A549 (cell line): ENCODE data around the gene CTNNA1.

Experiments used
- BHLHE40 ChIP-seq: IDR thresholded peaks from 2 replicates; pipeline ENCODE4 v1.6.1; 2012; ENCODE audit warnings: low read depth, low read length, inconsistent platforms
- CEBPB ChIP-seq, 2 experiments: fragments of >200 bp in 1 of 2; sonication (Bioruptor Twin) in 1 of 2; formaldehyde crosslinking in 1 of 2; IDR thresholded peaks; 2 replicates each; pipeline ENCODE4 v1.6.1; 2012 to 2016
- CTCF ChIP-seq: fragments of >200 bp; sonication (Bioruptor Twin); formaldehyde crosslinking; IDR thresholded peaks from 3 replicates; pipeline ENCODE4 v1.5.1; 2016
- MAFK ChIP-seq: fragments of 450-650 bp; IDR thresholded peaks from 2 replicates; pipeline ENCODE4 v1.6.1; 2014; ENCODE audit not compliant: partially characterized antibody
- POLR2A ChIP-seq: IDR thresholded peaks from 2 replicates; pipeline ENCODE4 v1.6.1; 2012; ENCODE audit warnings: mild to moderate bottlenecking, low read length
- RAD21 ChIP-seq, 2 experiments: fragments of >200 bp in 1 of 2; sonication (Bioruptor Twin) in 1 of 2; formaldehyde crosslinking in 1 of 2; IDR thresholded peaks in 1 of 2; conservative IDR thresholded peaks in 1 of 2; 2 replicates in 1 of 2; 3 replicates in 1 of 2; pipeline ENCODE4 v1.6.1; 2012 to 2018; ENCODE audit warnings: inconsistent platforms in 1 of 2
- TF ChIP-seq, protein P1 (sequence below): fragments of 200-600 bp; sonication (generic); IDR thresholded peaks from 2 replicates; pipeline ENCODE4 v1.6.1; 2016; ENCODE audit warnings: antibody characterized with exemption, mild to moderate bottlenecking, moderate library complexity

GRCh38 chr5:138824516-138824915 lies 71.3 kb downstream of the CTNNA1 start:
- no peak for TF ChIP-seq RAD21 (conservative IDR thresholded peaks at IDR 0.05 in 1 of 2, IDR thresholded peaks at IDR 0.05 in 1 of 2)
- TF ChIP-seq, protein P1, sequence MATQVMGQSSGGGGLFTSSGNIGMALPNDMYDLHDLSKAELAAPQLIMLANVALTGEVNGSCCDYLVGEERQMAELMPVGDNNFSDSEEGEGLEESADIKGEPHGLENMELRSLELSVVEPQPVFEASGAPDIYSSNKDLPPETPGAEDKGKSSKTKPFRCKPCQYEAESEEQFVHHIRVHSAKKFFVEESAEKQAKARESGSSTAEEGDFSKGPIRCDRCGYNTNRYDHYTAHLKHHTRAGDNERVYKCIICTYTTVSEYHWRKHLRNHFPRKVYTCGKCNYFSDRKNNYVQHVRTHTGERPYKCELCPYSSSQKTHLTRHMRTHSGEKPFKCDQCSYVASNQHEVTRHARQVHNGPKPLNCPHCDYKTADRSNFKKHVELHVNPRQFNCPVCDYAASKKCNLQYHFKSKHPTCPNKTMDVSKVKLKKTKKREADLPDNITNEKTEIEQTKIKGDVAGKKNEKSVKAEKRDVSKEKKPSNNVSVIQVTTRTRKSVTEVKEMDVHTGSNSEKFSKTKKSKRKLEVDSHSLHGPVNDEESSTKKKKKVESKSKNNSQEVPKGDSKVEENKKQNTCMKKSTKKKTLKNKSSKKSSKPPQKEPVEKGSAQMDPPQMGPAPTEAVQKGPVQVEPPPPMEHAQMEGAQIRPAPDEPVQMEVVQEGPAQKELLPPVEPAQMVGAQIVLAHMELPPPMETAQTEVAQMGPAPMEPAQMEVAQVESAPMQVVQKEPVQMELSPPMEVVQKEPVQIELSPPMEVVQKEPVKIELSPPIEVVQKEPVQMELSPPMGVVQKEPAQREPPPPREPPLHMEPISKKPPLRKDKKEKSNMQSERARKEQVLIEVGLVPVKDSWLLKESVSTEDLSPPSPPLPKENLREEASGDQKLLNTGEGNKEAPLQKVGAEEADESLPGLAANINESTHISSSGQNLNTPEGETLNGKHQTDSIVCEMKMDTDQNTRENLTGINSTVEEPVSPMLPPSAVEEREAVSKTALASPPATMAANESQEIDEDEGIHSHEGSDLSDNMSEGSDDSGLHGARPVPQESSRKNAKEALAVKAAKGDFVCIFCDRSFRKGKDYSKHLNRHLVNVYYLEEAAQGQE: no peak
- no peak for TF ChIP-seq CTCF
- TF ChIP-seq MAFK: no peak
- no peak for TF ChIP-seq CEBPB (IDR thresholded peaks at IDR 0.05)
- no peak for TF ChIP-seq POLR2A
- TF ChIP-seq BHLHE40: no peak
